ENCODE measurements around the gene PPM1B.
"Not testable (repeated sequence)": the region's sequence is repeated elsewhere in the genome, so short reads cannot be mapped to it uniquely, and the experiment has no call there.

PPM1B gene

DNA sequence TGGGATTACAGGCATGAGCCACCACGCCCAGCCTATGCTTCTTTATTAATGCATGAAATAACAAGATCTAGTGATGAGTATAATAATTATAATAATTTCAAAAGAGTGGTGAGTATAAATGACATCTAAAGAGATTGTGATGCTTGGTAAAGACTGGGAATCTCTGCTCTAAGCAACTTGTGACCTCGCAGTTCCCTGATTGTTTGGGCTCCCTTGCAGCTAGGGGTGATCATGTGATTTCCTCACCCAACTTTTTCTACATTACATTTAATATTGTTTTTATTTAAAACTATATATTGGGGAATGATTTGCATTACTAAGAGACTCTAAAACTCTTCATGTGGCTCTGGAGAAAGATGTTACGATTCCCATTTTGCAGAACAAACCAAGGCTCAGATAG lies 4.1 kb upstream of the PPM1B start:
- DNase-seq: no peak

DNA sequence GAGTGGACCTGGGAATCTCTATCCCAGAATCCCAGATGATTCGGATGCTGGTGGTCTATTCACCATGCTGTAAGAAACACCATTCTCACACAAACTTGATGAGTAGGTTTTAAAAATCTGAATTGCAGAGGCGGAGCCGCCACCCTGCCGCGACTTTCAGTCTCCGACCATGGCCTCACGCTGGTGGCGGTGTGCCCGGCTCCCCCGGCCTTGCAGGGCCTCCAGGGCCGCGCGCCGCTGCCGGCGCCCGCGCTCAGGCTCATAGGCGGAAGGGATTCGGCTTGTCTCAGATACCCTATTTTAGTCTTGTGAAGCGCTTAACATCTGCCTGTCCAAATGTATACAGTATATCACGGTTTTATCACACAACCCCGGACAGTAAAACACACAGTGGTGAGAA lies 2.6 kb upstream of the PPM1B start:
- DNase-seq: no peak

DNA sequence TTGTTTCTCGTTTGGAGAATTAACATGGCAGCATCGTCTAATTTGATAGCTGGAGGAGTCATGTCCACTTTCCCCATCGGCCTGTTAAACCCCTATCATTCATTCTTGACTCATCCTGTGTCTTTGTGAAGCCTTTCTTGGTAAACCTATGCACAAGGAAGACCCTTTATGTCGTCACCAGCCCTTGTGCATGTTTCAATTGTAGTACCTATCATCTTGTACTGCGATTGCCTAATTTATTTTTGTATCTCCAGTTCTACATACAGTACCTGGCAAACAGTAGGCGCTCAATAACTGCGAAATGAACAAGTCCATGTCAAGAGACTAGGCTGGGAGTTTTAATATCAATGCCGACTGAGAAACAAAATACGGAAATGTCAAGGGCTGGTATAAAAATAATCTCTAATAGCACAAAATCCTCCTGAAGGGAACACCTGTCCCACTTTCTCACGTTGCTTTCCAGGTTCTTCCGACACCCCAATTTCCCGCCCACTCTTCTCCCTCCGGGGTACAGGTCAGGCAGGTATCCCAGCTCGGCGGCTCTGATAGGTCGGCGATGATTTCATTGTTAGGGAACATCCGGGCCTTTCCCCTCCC lies 1.3 kb upstream of the PPM1B start:
- DNase-seq: no peak

DNA sequence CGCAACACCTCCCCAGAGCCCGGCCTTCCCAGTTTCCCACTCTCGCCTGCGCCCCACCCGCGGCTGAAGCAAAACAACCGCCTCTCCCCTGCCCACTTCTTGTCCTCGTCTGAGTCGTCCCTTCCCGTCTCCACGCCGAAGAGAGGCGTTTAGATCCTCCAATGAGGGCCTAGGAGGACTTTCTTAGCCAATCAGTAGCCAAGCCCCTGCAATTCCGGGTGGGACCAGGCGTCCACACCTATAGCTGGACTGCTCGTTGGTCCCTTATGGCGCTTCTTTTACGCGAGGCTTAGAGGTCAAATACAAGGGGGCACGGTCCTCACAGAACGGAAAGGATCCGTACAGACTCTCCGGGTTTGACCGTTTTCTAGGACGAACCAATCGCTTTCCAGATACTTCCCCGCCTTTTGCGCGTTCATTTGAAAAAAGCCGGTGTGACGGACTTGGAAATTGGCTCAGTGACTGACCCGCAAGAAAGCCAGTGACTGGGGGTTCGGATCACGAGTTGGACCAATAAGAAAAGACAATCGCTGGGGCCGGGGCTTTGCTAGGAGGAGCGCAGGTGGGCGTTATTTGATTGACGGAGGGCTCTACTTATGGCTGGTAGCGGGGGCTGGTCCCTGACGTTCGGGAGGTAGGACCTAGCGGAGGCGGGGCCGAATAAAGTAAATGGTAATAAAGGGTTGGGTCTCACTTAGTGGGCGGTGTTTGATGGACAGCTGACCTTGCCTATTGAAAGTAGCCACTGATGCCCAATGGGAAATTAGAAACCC lies 581 bp upstream of the PPM1B start:
- peak; percentile 93 for DNase-seq

DNA sequence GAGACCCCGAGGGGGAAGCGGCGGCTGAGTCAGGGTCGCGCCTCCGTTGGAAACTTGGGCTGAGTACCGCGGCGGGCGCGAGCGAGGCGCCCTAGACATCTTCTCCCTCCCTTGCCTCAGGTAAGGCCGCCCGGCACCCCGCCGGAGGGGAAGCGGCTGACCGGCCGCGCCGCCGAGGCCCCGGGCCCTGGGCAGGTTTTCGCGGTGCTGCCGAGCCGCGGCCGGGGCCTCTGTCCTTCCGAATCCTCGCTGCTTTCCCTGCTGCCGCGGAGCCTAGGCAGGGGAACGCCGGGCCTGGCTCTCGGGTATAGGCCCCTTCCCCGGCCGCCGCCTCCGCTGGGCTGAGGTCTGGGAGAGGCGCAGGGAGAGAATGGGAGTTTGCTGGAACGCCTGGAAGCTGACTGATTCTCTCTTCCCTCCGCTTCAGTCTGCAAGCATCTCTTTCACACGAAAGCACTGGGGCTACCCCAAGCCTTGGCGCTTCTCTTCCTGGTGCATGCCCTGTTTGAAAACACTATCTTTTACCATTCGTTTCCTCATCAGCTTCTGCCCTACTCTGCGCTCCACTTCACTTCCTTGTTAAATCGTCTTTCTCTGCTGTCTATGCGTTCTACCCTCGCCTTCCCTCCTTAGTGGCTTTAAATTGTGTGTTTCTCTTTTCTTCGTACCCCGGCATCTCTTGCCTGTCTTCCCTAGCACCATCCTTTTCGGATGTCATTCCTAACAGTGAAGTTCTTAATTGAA lies 652 bp downstream of the PPM1B start:
- DNase-seq: no peak

DNA sequence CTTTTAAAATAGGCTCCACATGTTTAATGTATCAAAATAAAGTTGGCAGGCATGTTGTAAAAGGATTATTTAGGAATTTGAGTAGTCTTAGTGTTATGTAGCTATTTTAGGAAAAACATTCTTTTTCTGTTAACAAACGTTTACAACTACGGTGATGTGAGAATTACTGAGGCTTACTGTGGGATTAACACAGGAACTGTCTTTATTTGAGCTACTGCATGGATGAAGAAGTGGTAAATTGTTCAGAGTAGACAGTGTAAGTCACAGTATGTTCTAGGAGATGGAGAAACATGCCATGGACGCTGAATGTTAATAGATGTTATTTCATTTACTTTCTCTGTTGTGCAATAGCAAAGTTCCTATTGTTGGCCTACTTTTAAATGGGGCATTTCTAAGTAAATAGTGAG lies 1.6 kb downstream of the PPM1B start:
- DNase-seq: no peak

DNA sequence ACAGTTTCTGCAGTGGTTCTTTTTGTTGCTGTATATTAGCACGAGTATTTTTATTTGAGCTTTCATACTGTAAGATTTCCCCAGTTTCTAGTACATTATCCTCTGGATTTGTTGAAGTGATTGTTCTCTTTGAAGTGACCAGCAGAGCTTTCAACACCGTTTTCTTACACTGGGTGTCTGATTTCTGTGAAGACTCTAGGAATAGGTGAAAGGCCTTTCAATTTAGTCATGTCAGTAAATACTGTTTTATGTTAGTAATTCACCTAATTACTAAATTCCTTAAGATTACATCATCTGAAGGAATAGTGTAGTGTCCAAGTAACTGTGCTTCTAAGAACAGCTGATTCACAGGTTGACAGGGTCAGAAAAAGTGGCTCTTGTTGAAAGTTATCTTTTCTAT lies 2.3 kb downstream of the PPM1B start:
- no peak for DNase-seq

DNA sequence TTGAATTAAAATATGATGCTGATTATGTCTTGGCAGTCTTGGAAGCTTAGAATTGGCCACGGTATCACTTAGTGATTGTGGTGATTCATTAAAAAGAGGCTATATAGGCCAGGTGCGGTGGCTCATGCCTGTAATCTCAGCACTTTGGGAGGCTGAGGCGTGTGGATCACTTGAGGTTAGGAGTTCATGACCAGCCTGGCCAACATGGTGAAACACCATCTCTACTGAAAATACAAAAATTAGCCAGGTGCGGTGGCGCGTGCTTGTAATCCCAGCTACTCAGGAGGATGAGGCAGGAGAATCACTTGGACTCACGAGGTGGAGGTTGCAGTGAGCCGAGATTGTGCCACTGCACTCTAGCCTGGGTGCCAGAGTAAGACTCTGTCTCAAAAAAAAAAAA lies 2.8 kb downstream of the PPM1B start:
- not testable (repeated sequence) for DNase-seq

DNA sequence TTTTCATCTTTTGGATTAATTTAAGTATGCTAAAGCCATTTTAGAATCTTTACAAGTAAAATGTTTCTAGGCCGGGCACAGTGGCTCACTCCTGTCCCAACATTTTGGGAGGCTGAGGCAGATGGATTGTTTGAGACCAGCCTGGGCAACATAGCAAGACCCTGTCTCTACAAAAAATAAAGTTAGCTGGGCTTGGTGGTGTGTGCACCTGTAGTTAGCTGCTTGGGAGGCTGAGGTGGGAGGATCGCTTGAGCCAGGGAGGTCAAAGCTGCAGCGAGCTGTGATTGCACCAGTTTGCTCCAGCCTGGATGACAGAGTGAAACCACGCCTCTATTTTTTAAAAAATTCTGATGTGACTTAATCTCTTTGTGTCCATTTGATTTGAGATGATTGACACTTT lies 3.9 kb downstream of the PPM1B start:
- no peak for DNase-seq

DNA sequence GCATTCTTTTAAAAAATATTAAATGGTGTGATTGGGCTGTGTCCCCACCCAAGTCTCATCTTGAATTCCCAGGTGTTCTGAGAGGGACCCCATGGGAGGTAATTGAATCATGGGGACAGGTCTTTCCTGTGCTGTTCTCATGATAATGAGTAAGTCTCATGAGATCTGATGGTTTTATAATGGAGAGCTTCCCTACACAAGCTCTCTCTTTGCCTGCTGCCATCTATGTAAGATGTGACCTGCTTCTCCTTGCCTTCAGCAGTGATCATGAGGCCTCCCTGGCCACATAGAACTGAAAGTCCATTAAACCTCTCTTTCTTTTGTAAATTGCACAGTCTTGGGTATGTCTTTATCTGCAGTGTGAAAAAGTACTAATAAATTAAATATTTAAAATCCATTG lies 10.3 kb downstream of the PPM1B start:
- DNase-seq: no peak

DNA sequence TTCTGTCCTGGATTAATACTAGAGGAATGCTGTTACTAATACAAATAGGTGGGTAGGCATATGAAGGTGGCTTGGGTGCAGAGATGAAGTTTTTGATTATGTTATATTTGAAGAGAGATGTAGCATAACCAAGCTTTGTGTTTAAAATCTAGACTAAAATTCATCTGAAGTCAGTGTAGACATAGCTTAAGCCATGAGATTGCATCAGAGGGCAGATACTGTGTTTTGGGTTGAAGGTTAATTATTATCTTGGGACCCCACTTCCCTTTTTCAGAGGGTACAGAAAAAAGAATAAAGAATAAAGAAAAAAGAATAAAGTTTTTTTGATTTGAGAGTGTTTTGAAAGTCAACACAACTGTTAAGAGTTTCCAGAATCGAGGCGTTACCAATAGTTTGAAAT lies 13.0 kb downstream of the PPM1B start:
- DNase-seq: no peak

DNA sequence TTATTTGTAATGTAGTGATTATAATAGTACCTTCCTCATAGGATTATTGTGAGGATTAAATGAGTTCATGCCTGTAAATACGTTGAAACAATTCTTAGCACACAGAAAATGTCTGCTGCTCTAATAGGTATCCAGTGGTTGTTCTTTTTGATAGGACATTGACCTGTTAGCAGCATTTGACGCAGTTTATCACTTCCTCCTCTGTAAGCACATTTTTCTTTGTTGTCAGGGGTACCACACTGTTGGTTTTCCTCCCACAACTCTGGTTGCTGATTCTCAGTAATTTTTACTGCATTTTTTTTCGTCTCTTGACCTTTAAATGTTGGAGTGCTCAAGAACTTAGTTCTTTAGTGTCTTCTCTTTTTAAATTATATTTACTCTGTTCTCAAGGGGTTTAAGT lies 15.4 kb downstream of the PPM1B start:
- no peak for DNase-seq

DNA sequence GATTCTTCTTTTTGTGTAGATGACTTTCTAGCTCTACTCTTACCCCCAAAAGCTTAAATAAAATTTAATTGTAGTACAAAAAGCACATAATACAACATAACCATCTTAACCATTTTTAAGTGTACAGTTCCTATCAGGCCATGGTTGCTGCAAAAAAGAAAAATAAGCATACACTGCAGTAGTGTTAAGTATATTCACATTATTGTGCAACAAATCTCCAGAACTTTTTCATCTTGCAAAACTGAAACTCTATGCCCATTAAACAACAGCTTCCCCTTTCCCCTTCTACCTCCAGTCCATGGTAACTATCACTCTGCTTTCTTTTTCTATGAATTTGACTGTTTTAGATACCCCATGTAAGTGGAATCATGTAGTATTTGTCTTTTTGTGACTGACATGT lies 18.1 kb downstream of the PPM1B start:
- DNase-seq: no peak

DNA sequence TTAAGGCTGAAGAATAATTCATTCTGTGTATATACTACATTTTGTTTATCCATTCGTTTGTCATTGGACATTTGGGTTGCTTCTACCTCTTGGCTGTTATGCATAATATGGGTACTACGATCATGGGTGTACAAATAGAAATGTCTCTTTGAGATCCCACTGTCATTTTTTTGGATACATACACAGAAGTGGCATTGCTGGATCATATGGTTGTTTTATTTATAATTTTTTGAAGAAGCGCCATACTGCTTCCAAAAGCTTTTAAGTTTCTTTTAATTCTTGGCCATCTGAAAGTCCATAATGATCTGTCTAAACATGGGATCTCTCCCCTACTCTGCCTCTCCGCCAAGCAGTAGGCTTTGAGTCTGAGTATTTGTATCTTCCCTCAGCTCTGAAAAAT lies 18.6 kb downstream of the PPM1B start:
- no peak for DNase-seq

DNA sequence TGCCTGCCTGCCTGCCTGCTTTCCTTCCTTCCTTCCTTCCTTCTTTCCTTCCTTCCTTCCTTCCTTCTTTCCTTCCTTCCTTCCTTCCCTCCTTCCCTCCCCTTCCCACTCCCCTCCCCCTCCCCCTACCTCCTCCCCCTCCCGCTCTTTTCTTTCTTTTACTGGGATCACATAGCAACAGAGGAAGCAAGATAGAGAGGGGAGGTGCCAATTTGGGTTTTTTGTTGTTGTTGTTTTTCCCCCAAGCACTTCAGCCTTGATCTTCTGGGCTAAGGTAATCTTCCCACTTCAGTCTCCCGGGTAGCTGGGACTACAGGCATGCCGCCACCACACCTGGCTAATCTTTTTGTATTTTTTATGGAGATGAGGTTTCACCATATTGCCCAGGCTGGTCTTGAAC lies 20.0 kb downstream of the PPM1B start:
- DNase-seq: no peak

DNA sequence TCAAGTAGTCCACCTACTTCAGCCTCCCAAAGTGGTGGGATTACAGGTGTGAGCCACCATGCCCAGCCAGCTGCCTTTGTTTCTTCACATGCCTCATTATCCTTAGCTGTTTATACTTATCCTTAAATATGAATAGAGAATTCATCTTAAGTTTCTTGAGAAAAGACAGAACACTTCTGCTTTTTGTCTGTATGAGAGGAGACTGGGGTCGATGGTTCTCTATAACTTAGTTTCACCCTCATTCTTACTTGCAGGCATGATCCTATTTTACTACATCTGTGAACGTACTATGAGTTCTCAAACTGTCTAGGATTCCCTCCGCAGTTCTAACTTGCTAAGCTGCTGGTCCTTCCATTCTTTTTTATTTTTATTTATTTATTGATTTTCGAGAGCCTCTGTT lies 20.4 kb downstream of the PPM1B start:
- DNase-seq: no peak

DNA sequence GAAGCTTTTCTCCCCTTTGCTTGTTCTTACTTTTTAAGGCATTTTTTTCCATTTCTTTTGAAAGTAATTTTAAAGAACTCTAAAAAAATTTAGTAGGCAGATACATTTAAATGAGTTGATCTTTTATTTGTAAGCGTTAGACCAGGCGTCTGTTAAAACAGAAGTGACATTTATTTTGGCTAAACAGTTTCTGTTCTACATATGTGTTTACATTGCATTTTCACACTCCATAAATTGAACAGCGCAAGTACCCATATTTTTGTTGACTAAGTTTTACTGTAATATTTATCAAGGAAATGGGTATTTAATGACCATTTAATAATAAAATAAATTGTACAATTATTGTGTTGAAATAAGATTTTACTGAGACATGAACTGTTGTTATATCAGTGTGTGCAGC lies 21.9 kb downstream of the PPM1B start:
- no peak for DNase-seq

DNA sequence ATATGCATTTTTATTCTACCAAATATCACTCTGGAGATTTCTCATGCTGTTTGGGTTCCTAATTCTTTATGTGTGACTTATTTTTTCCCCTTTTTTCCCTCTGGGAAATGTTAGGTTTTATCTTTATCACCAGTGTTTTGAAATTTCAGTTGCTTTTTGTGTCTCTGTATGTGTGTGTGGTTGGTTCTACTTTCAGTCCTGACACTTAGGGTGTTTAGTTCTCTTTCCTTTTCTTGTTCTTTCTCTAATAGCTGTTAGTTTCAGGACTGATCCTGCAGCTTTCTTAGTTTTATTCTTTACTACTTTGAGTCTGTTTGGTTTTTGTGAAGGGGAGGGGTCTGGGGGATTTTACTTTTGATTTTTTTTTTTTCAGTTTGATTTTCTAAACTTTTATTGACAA lies 23.1 kb downstream of the PPM1B start:
- no peak for DNase-seq

DNA sequence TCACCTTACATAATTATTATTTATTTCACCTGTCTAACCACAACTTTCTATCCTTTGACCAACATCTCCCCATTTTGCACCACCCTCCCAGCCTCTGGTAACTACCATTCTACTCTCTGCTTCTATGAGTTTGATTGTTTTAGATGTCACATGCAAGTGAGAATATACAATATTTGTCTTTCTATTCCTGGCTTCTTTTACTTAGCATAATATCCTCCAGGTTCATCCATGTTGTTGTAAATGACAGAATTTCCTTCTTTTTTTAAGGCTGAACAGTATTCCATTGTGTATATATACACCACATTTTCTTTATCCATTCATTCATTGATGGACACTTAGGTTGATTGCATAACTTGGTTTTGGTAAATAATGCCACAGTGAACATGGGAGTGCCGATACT lies 24.0 kb downstream of the PPM1B start:
- DNase-seq: no peak

DNA sequence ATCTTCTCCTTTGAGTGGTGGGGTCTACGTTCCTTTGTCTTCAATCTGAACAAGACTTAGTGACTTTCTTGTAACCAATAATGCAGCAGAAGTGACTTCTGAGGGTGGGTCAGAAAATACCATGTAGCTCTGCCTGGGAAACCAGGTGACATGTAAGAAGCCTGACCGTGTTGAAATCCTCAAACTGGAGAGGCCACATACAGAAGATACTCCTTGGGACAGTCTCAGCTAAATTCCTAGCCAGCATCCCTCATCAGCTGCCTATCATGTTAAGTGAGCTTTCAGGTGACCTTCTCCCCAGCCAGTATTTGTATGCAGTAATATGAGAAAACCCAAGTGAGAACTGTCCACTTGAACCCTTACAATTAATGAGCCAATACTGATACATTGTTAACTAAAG lies 27.0 kb downstream of the PPM1B start:
- DNase-seq: no peak

DNA sequence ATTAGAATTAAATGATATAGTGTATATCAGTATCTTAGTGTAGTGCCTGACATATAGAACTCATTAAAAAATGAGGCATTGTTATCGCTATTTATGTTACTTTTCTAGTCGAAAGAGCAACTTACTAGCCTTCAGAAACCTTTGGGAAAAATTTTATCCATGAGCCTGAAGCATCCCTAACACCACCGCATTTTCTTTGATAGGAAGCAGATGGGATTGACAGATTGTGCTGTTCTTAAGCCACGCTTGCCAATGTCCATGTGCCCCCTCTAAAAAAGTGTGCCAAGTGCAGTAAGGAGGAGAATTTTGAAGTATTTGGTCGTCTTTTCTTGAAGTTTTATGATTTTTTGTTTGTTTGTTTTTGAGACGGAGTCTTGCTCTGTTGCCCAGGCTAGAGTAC lies 29.1 kb downstream of the PPM1B start:
- no peak for DNase-seq

DNA sequence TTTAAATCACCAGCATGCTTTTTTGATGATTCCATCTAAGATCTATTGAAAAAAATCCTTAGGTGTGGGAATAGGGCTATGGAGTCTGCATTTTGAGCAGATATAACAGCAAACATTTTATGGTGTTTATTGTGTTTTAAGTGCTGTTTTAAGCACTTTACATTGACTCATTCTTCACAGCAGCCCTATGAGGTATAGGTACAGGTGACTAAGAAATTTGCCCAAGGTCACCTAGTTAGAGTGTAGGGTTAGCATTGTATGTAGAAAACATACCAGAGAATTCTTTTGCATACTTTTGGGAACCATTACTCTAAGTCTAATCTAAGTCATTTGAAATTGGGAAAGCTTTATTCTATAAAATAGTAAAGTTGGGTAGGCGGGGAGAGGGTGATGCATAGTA lies 31.3 kb downstream of the PPM1B start:
- no peak for DNase-seq

DNA sequence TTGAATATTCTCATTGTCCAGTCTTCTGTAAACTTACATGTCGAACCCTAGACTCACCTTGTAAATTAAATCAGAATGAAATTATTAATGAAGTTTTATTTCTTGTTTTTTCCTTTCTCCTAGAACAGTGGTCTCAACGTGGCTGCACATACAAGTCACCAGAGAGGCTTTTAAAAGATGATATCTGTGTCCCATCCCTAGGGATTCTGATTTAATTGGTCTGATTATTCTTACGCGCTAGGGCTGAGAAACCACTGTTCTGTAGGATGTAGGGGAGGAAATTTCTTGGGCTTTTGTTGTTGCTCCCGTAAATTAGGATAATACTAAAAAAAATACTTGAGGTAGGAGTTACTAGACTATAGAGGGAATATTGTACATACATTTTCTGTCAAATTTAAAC lies 32.1 kb downstream of the PPM1B start:
- no peak for DNase-seq

DNA sequence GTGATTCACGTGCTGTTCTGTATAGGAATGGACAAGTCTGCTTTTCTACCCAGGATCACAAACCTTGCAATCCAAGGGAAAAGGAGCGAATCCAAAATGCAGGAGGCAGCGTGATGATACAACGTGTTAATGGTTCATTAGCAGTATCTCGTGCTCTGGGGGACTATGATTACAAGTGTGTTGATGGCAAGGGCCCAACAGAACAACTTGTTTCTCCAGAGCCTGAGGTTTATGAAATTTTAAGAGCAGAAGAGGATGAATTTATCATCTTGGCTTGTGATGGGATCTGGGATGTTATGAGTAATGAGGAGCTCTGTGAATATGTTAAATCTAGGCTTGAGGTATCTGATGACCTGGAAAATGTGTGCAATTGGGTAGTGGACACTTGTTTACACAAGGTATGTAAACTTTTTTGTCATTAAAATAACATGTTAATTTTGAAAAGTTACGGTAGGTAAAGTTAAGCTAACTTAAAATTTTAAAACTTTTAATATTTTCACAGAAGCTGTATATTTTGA lies 33.0 kb downstream of the PPM1B start:
- no peak for DNase-seq

All from T-helper 9 cell (primary cell).